GDM1 (cell line): ENCODE data around the gene ALX4.

ENCODE experiments used
- DNase-seq: peaks from one replicate; lab custom pipeline; 2025; lab: John Stamatoyannopoulos, UW

ALX4 gene

GRCh38 chr11:44309478-44310205 is at the start of gene ALX4:
Gene ALX4, minus strand, starts transcription at chr11:44310139. Its CDS starts 77 bp downstream, at chr11:44310062.
- no peak for DNase-seq

- DNase-seq: no peak
Observed at GRCh38 chr11:44359162-44359561, 49.2 kb upstream of the ALX4 start.

- no peak for DNase-seq
Observed at GRCh38 chr11:44358713-44359112, 48.8 kb upstream of the ALX4 start.

- no peak for DNase-seq
Observed at GRCh38 chr11:44357711-44358110, 47.8 kb upstream of the ALX4 start.

GRCh38 chr11:44356351-44356750 is 46.4 kb upstream of the ALX4 start:
- no peak for DNase-seq

- no peak for DNase-seq
Observed at GRCh38 chr11:44351898-44352498, 42.1 kb upstream of the ALX4 start.

GRCh38 chr11:44351006-44351660 is 41.2 kb upstream of the ALX4 start:
- no peak for DNase-seq

- no peak for DNase-seq
Observed at GRCh38 chr11:44349328-44349727, 39.4 kb upstream of the ALX4 start.

- DNase-seq: no peak
Observed at GRCh38 chr11:44348721-44349120, 38.8 kb upstream of the ALX4 start.

- DNase-seq: no peak
Observed at GRCh38 chr11:44348114-44348513, 38.2 kb upstream of the ALX4 start.

- DNase-seq: no peak
Observed at GRCh38 chr11:44347538-44347937, 37.6 kb upstream of the ALX4 start.

- no peak for DNase-seq
Observed at GRCh38 chr11:44346983-44347382, 37.0 kb upstream of the ALX4 start.

GRCh38 chr11:44345781-44346180 is 35.8 kb upstream of the ALX4 start:
- DNase-seq: no peak

GRCh38 chr11:44344921-44345320 is 35.0 kb upstream of the ALX4 start:
- DNase-seq: no peak

- no peak for DNase-seq
Observed at GRCh38 chr11:44344423-44344820, 34.5 kb upstream of the ALX4 start.

- no peak for DNase-seq
Observed at GRCh38 chr11:44343778-44344422, 34.0 kb upstream of the ALX4 start.

- no peak for DNase-seq
Observed at GRCh38 chr11:44342616-44343015, 32.7 kb upstream of the ALX4 start.

- DNase-seq: no peak
Observed at GRCh38 chr11:44340656-44341055, 30.7 kb upstream of the ALX4 start.

GRCh38 chr11:44339530-44339883 is 29.6 kb upstream of the ALX4 start:
- no peak for DNase-seq

- DNase-seq: no peak
Observed at GRCh38 chr11:44338698-44339529, 29.0 kb upstream of the ALX4 start.

- no peak for DNase-seq
Observed at GRCh38 chr11:44338026-44338425, 28.1 kb upstream of the ALX4 start.

GRCh38 chr11:44335919-44336318 is 26.0 kb upstream of the ALX4 start:
- no peak for DNase-seq
